Natural killer cell (primary cell): ENCODE data around the gene LYRM2. TPM values are rescaled to one million over a fixed set of nuclear protein-coding genes. Genes with fewer than 3 reads are reported as not detected.

Experiments used
- ATAC-seq, 3 donors: fragments of 150-1000 bp in 2 of 3; fragments of 200-7000 bp in 1 of 3; cut with Tn5 transposase; 1 replicate in 1 of 3; 2 replicates in 2 of 3; pipeline ENCODE4 v1.10.0; 2021; ENCODE audit warnings: mild to moderate bottlenecking in 2 of 3, moderate library complexity in 2 of 3
- DNase-seq, 2 donors: peaks; one replicate each; pipeline versions ENCODE4 v3.0.0 to v3.0.0-alpha.2; 2013 to 2021; ENCODE audit warnings: mixed read lengths in 1 of 2
- H3K27ac ChIP-seq: one replicate; pipeline ENCODE4 v1.5.1; 2013; ENCODE audit warnings: mild to moderate bottlenecking, low read length
- H3K27me3 ChIP-seq: one replicate; pipeline ENCODE4 v1.6.1; 2013; ENCODE audit warnings: low read length; ENCODE audit not compliant: control insufficient read depth, insufficient read depth
- H3K36me3 ChIP-seq: one replicate; pipeline ENCODE4 v1.6.1; 2013; ENCODE audit warnings: low read length; ENCODE audit not compliant: control insufficient read depth, insufficient read depth
- H3K4me1 ChIP-seq: one replicate; pipeline ENCODE4 v1.6.1; 2013; ENCODE audit warnings: low read length; ENCODE audit not compliant: control insufficient read depth, insufficient read depth
- H3K4me3 ChIP-seq: one replicate; pipeline ENCODE4 v1.5.1; 2013; ENCODE audit warnings: low read length
- H3K9me3 ChIP-seq: one replicate; pipeline ENCODE4 v1.6.1; 2013; ENCODE audit warnings: low read length; ENCODE audit not compliant: control insufficient read depth, insufficient read depth
- H3K27ac Mint-ChIP-seq, 2 donors: one replicate each; pipeline ENCODE4 v1.8.0; 2022; ENCODE audit warnings: mild to moderate bottlenecking in 2 of 2, mixed read lengths in 2 of 2, moderate library complexity in 1 of 2
- H3K27me3 Mint-ChIP-seq, 2 donors: one replicate each; pipeline ENCODE4 v1.8.0; 2022; ENCODE audit warnings: low read depth in 2 of 2, mixed read lengths in 2 of 2
- H3K36me3 Mint-ChIP-seq: one replicate; pipeline ENCODE4 v1.8.0; 2022; ENCODE audit warnings: mixed read lengths
- H3K4me1 Mint-ChIP-seq, 2 donors: one replicate each; pipeline ENCODE4 v1.8.0; 2022; ENCODE audit warnings: mixed read lengths in 2 of 2
- H3K4me3 Mint-ChIP-seq: one replicate; pipeline ENCODE4 v1.8.0; 2022; ENCODE audit warnings: mild to moderate bottlenecking, moderate library complexity, mixed read lengths
- H3K9me3 Mint-ChIP-seq, 2 donors: one replicate each; pipeline ENCODE4 v1.8.0; 2022; ENCODE audit warnings: mixed read lengths in 2 of 2
- WGBS: methylation state at CpG from one replicate; pipeline ENCODE4 v1.1.7; 2013; ENCODE audit warnings: missing lambda C conversion rate; ENCODE audit not compliant: insufficient coverage; 5-methylcytosine and 5-hydroxymethylcytosine counted together
- intact Hi-C: fragments of 100-400 bp; cut with micrococcal nuclease; formaldehyde crosslinking; loops from one replicate; pipeline ENCODE4 v1.14.2; 2022
- total RNA-seq, 4 donors: library from RNA; stranded (reverse); fragments of 120-200 nt in 1 of 4; gene quantifications; one replicate each; pipeline versions ENCODE4 v1.2.3 to v1.2.4, GENCODE V29; 2013 to 2022
- TF ChIP-seq, protein P1 (sequence below): fragments of 200-600 bp; IDR thresholded peaks from one replicate; pipeline ENCODE4 v1.8.0; 2022; ENCODE audit warnings: antibody characterized with exemption

LYRM2 gene
- total RNA-seq, 3 donors from 2014 or later (not counting 1 experiment from before 2014, with no cell fraction given), result 21.1 to 25.5 (median 25.0) TPM

DNA sequence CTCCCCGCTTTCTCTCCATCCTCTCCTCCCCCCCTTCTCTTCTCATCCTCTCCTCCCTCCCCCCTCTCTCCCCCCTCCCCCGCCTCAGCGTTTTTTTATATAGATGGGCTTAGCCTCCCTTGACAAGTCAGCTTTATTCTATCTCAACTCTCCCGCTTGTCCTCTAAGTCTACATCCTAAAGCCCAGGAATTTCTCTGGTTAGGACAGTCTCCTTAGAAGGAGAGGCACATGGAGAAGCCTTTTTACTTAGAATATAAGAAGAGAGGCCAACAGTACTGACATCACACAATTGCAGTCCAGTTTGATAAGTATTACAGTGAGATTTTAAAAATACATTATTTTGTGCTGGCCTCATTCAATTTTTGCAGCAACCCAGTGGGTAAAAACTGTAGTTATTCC lies 83.5 kb downstream of the LYRM2 start:
- H3K4me3 ChIP-seq, result no peak overlapping the region
- intact Hi-C loops, result no loop called here
- Mint-ChIP-seq H3K36me3 (no peaks in the 10 kb centered on the region), H3K9me3 (no peaks in the 10 kb centered on the region), H3K4me3 (no peak overlapping the region), H3K27me3 (peaks cover 6 to 19% of the 10 kb centered on the region in 2 donors), H3K4me1 (no peaks in the 10 kb centered on the region), H3K27ac (no peak overlapping the region)
- no peaks in the 10 kb centered on the region for H3K9me3 ChIP-seq
- no peaks in the 10 kb centered on the region for H3K4me1 ChIP-seq
- H3K36me3 ChIP-seq, result no peaks in the 10 kb centered on the region
- no CpG with 5 or more reads among the region's 4 CpGs for WGBS
- ATAC-seq (no peak), DNase-seq (no peak)
- TF ChIP-seq, protein P1, sequence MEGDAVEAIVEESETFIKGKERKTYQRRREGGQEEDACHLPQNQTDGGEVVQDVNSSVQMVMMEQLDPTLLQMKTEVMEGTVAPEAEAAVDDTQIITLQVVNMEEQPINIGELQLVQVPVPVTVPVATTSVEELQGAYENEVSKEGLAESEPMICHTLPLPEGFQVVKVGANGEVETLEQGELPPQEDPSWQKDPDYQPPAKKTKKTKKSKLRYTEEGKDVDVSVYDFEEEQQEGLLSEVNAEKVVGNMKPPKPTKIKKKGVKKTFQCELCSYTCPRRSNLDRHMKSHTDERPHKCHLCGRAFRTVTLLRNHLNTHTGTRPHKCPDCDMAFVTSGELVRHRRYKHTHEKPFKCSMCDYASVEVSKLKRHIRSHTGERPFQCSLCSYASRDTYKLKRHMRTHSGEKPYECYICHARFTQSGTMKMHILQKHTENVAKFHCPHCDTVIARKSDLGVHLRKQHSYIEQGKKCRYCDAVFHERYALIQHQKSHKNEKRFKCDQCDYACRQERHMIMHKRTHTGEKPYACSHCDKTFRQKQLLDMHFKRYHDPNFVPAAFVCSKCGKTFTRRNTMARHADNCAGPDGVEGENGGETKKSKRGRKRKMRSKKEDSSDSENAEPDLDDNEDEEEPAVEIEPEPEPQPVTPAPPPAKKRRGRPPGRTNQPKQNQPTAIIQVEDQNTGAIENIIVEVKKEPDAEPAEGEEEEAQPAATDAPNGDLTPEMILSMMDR, result no peak
- H3K27ac ChIP-seq, result no peak overlapping the region
- no peaks in the 10 kb centered on the region for H3K27me3 ChIP-seq

GRCh38 chr6:89554106-89554505 lies 84.4 kb downstream of the LYRM2 start:
- Mint-ChIP-seq H3K27me3 (peaks cover 6 to 19% of the 10 kb centered on the region in 2 donors), H3K4me1 (no peaks in the 10 kb centered on the region), H3K36me3 (no peaks in the 10 kb centered on the region), H3K27ac (no peak overlapping the region), H3K9me3 (no peaks in the 10 kb centered on the region), H3K4me3 (no peak overlapping the region)
- ATAC-seq, result no peak
- WGBS, result 90% methylated on average over 3 of the region's 5 CpGs
- Histone ChIP-seq H3K27me3 (no peaks in the 10 kb centered on the region), H3K36me3 (no peaks in the 10 kb centered on the region), H3K4me1 (no peaks in the 10 kb centered on the region), H3K27ac (no peak overlapping the region), H3K4me3 (no peak overlapping the region), H3K9me3 (no peaks in the 10 kb centered on the region)
- intact Hi-C loops, result no loop called here
- no peak for DNase-seq
- TF ChIP-seq, protein P1, result no peak

- TF ChIP-seq, protein P1, result no peak
- Histone ChIP-seq H3K36me3 (no peaks in the 10 kb centered on the region), H3K27ac (no peak overlapping the region), H3K27me3 (no peaks in the 10 kb centered on the region), H3K4me1 (no peaks in the 10 kb centered on the region), H3K4me3 (no peak overlapping the region), H3K9me3 (no peaks in the 10 kb centered on the region)
- DNase-seq (no peak), ATAC-seq (no peak)
- no peaks in the 10 kb centered on the region for H3K36me3 Mint-ChIP-seq
- 69% methylated on average over 5 of the region's 5 CpGs for WGBS
- H3K4me3 Mint-ChIP-seq, result no peak overlapping the region
- intact Hi-C loops, result no loop called here
- H3K9me3 Mint-ChIP-seq, result no peaks in the 10 kb centered on the region
- no peak overlapping the region for H3K27ac Mint-ChIP-seq
- H3K27me3 Mint-ChIP-seq, result peaks cover 6 to 19% of the 10 kb centered on the region in 2 donors
- no peaks in the 10 kb centered on the region for H3K4me1 Mint-ChIP-seq
These were observed 85.1 kb downstream of the LYRM2 start for GRCh38 chr6:89553431-89553830.

DNA sequence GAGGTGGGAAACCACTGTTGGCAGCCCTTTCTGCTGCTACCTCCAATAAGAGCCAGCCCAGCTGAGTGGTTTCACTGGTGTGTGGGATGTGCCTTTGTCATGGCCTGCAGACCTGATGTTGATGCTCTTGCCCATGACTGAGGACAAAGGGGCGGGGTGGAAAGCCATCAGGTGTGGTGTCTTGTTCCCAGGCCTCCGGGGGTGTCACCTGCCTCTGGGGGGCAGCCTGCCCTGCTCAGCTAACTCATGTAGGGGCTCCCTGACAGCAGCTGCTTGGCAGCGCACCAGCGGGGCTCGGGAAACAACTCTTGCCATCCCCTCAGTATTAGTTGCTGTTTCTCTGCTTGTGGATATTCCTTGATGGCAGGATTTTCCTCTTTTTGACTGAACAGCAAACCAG lies 91.3 kb downstream of the LYRM2 start:
- Mint-ChIP-seq H3K27ac (no peak overlapping the region), H3K4me3 (no peak overlapping the region), H3K9me3 (no peaks in the 10 kb centered on the region), H3K36me3 (no peaks in the 10 kb centered on the region), H3K27me3 (peaks cover 0 to 8% of the 10 kb centered on the region in 2 donors), H3K4me1 (no peaks in the 10 kb centered on the region)
- 87% methylated on average over 5 of the region's 5 CpGs for WGBS
- intact Hi-C loops, result no loop called here
- H3K4me1 ChIP-seq, result no peaks in the 10 kb centered on the region
- TF ChIP-seq, protein P1, result no peak
- no peaks in the 10 kb centered on the region for H3K9me3 ChIP-seq
- no peaks in the 10 kb centered on the region for H3K27me3 ChIP-seq
- no peak overlapping the region for H3K27ac ChIP-seq
- DNase-seq (no peak), ATAC-seq (no peak)
- H3K36me3 ChIP-seq, result no peaks in the 10 kb centered on the region
- no peak overlapping the region for H3K4me3 ChIP-seq
